ENCODE data around the gene TMEM53.

DNA sequence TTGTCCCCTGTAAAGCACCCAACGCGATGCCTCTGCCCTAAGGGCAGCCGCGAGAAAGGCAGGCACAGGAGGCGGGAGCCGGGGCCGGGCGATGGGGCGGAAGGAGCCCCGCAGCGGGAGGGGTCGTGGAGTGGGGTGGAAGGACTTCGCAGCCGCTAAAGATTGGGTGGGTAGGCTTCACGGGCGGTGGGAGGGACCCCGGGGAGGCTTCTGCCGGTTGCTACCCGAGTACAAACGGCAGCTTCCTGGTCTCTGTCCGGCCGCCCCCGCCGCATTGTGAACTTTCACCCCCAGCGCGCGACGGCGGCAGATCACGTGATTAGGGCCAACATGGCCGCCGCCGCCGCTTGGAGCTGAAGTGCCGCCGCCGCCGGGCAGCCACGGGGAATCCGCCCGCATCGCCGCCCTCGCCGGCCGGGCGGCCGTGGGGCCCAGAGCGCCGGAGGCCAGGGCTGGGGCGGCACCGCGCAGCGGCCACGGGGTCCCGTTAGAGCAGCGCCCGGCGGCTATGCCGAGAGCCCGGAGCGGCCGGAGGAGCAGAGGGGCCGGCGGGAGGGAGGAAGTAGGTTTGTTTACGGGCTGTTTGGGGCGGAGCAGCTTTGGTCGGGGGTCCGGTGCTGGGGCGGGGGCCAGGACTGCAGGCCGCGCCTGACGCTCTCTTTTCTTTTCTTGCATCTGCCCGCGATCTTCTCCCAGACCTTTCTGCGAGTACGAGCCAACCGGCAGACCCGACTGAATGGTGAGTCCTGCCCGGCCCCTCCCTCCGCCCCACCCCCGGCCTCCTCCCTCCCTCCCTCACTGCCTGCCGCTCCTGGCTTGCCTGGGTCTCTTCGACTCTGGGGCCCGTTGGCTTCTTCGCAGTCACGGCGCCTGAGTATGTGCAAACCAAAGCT, 42.4 kb downstream of the TMEM53 start:
- TF ChIP-seq, protein P1, sequence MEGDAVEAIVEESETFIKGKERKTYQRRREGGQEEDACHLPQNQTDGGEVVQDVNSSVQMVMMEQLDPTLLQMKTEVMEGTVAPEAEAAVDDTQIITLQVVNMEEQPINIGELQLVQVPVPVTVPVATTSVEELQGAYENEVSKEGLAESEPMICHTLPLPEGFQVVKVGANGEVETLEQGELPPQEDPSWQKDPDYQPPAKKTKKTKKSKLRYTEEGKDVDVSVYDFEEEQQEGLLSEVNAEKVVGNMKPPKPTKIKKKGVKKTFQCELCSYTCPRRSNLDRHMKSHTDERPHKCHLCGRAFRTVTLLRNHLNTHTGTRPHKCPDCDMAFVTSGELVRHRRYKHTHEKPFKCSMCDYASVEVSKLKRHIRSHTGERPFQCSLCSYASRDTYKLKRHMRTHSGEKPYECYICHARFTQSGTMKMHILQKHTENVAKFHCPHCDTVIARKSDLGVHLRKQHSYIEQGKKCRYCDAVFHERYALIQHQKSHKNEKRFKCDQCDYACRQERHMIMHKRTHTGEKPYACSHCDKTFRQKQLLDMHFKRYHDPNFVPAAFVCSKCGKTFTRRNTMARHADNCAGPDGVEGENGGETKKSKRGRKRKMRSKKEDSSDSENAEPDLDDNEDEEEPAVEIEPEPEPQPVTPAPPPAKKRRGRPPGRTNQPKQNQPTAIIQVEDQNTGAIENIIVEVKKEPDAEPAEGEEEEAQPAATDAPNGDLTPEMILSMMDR (IDR thresholded peaks at IDR 0.05): no peak
- peak in 1 of 2 donors; percentile 74 for TF ChIP-seq POLR2A (IDR thresholded peaks at IDR 0.05)

Measured in heart left ventricle (tissue), 13 donors.